ENCODE measurements around the gene ANKRD44.
"Not testable (repeated sequence)": the region's sequence is repeated elsewhere in the genome, so short reads cannot be mapped to it uniquely, and the experiment has no call there.

Gene ANKRD44

DNA sequence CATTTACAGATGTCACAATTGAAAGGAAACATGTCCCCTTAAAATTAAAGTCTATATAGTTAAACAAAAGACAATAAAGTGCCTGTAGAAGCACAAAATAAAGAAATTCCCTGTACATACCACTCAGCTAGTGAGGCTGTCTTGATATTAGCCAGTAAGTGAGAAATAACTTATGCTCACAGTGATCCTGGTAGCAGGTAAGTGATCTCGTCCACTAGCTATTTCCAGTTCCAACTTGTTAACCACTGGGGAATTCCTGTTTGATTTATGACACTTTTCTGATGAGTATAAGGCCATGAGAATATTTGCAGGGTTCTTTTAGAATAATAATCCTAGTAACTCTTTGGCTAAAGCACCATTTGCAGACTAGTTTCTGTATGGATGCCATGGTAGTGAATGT, 256.1 kb downstream of the ANKRD44 start:
- no peak for DNase-seq
- Mint-ChIP-seq H3K9me3 (peaks cover 5 to 9% of the 10 kb centered on the region in 2 donors), H3K4me1 (no peaks in the 10 kb centered on the region), H3K4me3 (no peak overlapping the region), H3K27ac (no peak overlapping the region), H3K27me3 (no peaks in the 10 kb centered on the region), H3K36me3 (peaks cover 57 to 79% of the 10 kb centered on the region in 2 donors)
- ATAC-seq (replicated peaks), result no peak

DNA sequence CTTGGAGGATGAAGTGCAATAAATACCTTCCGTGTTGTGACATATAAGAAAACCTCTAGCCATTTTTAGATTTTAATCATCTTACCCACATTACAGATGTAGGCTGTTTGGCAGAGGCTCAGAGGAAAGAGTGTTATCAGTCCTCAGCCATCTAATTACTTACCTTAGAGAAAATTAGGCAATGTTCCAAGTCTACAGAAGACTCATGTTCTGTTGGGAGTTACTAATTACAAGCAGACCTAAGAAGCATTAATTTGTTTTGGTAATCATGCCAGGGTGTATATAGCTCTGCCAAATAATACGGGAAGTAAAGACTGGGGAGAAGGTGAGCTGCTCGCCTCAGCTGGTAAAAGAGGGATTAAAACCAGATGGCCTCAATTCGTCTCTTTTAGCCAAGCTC, 258.2 kb downstream of the ANKRD44 start:
- no peak overlapping the region for H3K27ac Mint-ChIP-seq

DNA sequence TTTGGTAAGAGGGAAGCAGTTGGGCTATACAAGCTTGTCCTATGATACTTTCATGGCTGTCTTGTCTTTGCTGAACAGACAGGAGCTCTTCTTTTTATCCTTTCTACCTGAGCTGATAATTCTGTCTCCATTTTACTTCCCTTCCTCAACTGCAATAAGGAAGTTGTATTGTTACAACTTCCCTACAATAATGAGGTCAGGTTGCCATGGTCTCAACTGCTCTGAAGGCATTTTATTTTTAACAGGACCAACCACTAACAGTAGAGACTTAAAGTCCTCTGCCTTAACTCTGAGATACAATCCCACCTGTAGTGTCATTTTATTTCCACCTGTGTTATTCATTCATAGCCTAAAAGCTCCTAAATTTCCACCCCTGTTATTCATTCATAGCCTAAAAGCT, 265.5 kb downstream of the ANKRD44 start:
- no peak overlapping the region for H3K4me3 Mint-ChIP-seq
- H3K36me3 Mint-ChIP-seq, result peaks cover 35 to 48% of the 10 kb centered on the region in 2 donors
- no peaks in the 10 kb centered on the region for H3K27me3 Mint-ChIP-seq
- H3K9me3 Mint-ChIP-seq, result peaks cover 0 to 2% of the 10 kb centered on the region in 2 donors
- H3K4me1 Mint-ChIP-seq, result peaks cover 2 to 12% of the 10 kb centered on the region in 2 donors
- H3K27ac Mint-ChIP-seq, result no peak overlapping the region
- ATAC-seq (replicated peaks) (no peak), DNase-seq (no peak)

More for the DNA sequence above, 258.2 kb downstream of the ANKRD44 start:
- no peak overlapping the region for H3K4me3 Mint-ChIP-seq
- peaks cover 7 to 9% of the 10 kb centered on the region in 2 donors for H3K9me3 Mint-ChIP-seq
- DNase-seq, result no peak
- no peaks in the 10 kb centered on the region for H3K4me1 Mint-ChIP-seq
- ATAC-seq (replicated peaks), result no peak
- H3K27me3 Mint-ChIP-seq, result no peaks in the 10 kb centered on the region
- H3K36me3 Mint-ChIP-seq, result peaks cover 60 to 79% of the 10 kb centered on the region in 2 donors

DNA sequence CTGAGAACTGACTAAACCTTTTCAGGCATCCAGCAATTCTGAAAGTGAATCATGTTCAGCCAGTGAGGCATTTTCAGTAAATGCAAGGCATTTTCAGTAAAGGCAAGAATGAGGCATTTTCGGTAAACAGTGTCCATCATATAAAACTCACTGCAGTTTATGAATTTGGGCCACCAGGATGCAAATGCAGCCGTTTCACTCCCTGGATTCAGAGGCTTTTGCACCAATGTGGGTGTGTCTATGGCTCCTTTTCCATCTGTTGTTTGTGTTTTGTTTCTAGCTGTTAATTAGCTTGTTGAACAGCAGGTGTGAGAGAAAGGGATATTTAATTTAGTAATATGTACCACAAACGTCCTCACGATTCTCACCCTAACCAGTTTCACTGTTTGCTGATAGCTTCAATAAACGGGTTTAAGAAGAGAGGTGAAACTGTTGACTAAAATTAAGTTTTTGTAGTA, 267.8 kb downstream of the ANKRD44 start:
- Mint-ChIP-seq H3K36me3 (peaks cover 28 to 44% of the 10 kb centered on the region in 2 donors), H3K27ac (no peak overlapping the region), H3K9me3 (no peaks in the 10 kb centered on the region), H3K4me1 (peaks cover 2 to 15% of the 10 kb centered on the region in 2 donors), H3K27me3 (no peaks in the 10 kb centered on the region), H3K4me3 (no peak overlapping the region)
- no peak for ATAC-seq (replicated peaks)
- DNase-seq, result no peak

DNA sequence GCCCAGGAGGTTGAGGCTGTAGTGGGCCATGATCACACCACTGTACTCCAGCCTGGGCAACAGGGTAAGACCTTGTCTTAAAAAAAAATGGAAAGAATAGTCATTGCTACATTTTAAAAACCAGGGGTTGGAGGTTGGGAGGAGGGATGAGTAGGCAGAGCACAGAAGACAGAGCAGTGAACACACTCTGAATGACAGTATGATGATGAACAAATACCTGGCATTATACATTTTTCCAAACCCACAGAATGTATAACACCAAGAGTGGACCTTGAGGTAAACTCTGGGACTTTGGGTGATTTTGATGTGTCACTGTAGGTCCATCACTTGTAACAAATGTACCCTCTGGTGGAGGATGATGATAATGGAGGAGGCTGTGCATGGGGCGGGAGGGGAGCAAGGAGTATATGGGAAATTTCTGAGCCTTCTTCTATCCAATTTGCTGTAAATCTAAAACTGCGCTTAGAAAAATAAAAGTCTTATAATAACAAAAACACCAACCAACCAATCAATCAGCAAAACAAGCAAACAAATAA, 272.6 kb downstream of the ANKRD44 start:
- Mint-ChIP-seq H3K36me3 (peaks cover 57 to 64% of the 10 kb centered on the region in 2 donors), H3K27ac (peak overlapping the region; percentile 69), H3K4me3 (no peak overlapping the region), H3K4me1 (peaks cover 2 to 24% of the 10 kb centered on the region in 2 donors), H3K9me3 (no peaks in the 10 kb centered on the region), H3K27me3 (no peaks in the 10 kb centered on the region)
- ATAC-seq (replicated peaks), result no peak
- DNase-seq, result no peak

DNA sequence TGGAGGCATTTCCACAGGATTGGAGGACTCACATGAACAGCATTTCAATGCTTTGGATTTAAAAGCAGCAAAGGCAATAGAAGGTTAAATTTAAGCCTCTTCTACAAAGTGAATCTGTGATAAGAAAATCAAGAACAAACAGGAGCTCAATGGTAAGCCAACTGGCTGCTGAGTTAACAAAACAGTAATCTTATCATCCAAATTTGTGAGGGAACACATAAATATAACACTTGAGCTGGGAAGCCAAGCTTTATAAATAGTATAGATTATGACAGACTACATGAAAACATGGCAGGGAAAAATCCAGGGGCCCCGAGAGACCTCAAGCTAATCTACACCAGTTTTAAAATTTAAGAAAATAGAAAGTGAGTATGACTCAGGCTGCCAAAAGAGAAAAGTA, 275.6 kb downstream of the ANKRD44 start:
- Mint-ChIP-seq H3K27ac (no peak overlapping the region), H3K9me3 (peaks cover 0 to 3% of the 10 kb centered on the region in 2 donors), H3K27me3 (no peaks in the 10 kb centered on the region), H3K4me1 (peaks cover 9 to 23% of the 10 kb centered on the region in 2 donors), H3K36me3 (peaks cover 57 to 62% of the 10 kb centered on the region in 2 donors), H3K4me3 (no peak overlapping the region)
- no peak for DNase-seq
- ATAC-seq (replicated peaks), result no peak

DNA sequence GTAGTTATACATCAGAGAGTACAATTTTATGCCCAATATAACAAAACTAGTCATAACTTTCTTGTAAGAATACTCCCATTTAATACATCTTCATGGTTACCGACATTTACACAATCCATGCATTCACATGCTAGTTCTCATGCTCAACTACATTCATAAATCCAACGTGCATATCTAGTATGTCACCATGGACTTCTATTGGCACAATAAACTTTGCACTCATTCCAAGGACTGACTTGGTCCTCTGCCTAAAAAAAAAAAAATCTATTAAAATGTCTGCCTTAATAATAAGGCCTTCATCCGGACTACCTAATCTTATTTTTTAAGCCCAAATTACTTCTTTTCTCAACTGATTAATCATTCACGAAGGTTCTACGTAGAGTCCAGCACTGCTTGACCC, 276.3 kb downstream of the ANKRD44 start:
- DNase-seq (no peak), ATAC-seq (replicated peaks) (no peak)
- no peak overlapping the region for H3K27ac Mint-ChIP-seq
- H3K4me1 Mint-ChIP-seq, result peaks cover 9 to 23% of the 10 kb centered on the region in 2 donors
- no peak overlapping the region for H3K4me3 Mint-ChIP-seq
- H3K36me3 Mint-ChIP-seq, result peaks cover 59 to 60% of the 10 kb centered on the region in 2 donors
- no peaks in the 10 kb centered on the region for H3K27me3 Mint-ChIP-seq
- peaks cover 0 to 3% of the 10 kb centered on the region in 2 donors for H3K9me3 Mint-ChIP-seq

DNA sequence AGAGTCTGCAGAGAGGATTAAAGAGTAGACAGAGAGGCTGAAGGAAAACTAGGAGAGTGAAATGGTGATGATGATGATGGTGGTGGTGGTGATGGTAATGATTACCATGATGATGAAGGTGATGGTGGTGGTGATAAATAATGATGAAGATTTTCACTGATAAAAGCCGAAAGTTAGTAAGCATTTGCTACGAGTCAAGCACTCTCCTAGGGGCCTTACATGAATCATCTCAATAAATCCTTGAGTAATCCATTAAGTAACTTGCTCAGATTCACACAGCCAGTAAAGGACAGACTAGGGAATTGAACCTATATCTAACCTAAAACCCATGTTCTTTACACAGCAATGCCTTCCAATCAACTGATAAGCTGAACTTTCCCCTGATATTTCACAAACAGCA, 277.4 kb downstream of the ANKRD44 start:
- H3K36me3 Mint-ChIP-seq, result peaks cover 65% of the 10 kb centered on the region in 2 donors
- H3K4me1 Mint-ChIP-seq, result peaks cover 9 to 23% of the 10 kb centered on the region in 2 donors
- peaks cover 0 to 3% of the 10 kb centered on the region in 2 donors for H3K9me3 Mint-ChIP-seq
- H3K4me3 Mint-ChIP-seq, result no peak overlapping the region
- DNase-seq (no peak), ATAC-seq (replicated peaks) (no peak)
- H3K27ac Mint-ChIP-seq, result no peak overlapping the region
- no peaks in the 10 kb centered on the region for H3K27me3 Mint-ChIP-seq

DNA sequence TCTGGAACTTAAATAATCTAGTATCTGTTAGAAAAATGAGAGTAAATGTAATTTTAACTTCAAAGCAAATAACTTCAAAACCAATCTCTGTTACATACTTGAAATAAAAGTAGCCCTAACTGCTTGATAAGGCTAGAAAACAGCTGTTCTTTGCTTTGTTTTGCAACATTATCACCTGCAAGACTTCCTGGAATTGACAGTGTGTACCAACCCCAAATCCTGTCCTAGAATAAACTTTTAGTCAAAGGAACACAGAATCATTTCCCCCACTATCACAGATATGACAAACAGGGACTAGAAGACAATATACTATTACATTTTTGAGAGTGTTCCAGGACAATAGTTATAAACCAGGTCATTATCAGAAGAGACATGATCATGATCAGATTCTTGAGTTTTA, 278.8 kb downstream of the ANKRD44 start:
- peaks cover 11 to 18% of the 10 kb centered on the region in 2 donors for H3K4me1 Mint-ChIP-seq
- no peak overlapping the region for H3K4me3 Mint-ChIP-seq
- H3K36me3 Mint-ChIP-seq, result peaks cover 63 to 66% of the 10 kb centered on the region in 2 donors
- no peak for DNase-seq
- H3K9me3 Mint-ChIP-seq, result peaks cover 0 to 5% of the 10 kb centered on the region in 2 donors
- no peak for ATAC-seq (replicated peaks)
- H3K27me3 Mint-ChIP-seq, result no peaks in the 10 kb centered on the region
- no peak overlapping the region for H3K27ac Mint-ChIP-seq

DNA sequence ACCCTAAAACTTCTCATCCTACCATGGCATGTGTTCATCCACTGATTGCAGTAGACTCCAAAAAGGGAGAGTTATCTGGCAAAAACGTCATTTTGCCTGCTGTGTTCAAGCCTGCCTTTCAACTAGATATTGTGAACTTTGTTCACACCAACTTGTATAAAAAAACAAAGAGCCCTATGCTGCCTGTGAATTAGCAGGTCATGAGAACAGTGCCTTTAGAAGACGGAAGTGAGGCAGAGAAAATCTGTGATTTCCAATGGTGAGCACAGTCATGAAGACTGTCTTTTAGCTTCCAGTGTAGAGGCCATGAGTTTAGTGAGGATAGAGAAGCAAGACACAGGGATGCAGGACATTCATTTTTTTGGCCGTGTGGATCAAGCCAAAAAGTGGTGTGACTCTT, 280.5 kb downstream of the ANKRD44 start:
- no peak for DNase-seq
- Mint-ChIP-seq H3K36me3 (peaks cover 57 to 70% of the 10 kb centered on the region in 2 donors), H3K4me1 (peaks cover 15% of the 10 kb centered on the region in 2 donors), H3K4me3 (no peak overlapping the region), H3K27ac (no peak overlapping the region), H3K9me3 (peaks cover 0 to 5% of the 10 kb centered on the region in 2 donors), H3K27me3 (no peaks in the 10 kb centered on the region)
- no peak for ATAC-seq (replicated peaks)

DNA sequence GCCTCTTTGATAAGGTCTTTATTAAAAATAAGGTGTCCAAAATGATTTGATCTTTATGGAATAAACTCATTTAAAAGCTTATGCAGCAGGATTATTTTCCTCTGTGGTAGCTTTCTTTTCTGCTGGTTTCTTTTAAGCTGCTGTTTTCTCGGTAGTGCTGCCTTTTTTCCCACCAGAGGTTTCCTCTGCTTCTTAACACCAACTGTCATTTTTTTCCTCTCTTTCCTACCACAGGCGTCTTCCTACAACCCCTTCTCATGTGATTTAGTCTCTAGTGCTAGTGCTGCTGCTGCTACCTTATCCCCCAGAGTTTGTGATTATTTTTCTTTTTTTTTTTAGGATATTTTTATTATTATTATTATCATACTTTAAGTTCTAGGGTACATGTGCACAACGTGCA, 281.9 kb downstream of the ANKRD44 start:
- DNase-seq (no peak), ATAC-seq (replicated peaks) (no peak)
- no peaks in the 10 kb centered on the region for H3K27me3 Mint-ChIP-seq
- peaks cover 63 to 71% of the 10 kb centered on the region in 2 donors for H3K36me3 Mint-ChIP-seq
- no peak overlapping the region for H3K27ac Mint-ChIP-seq
- peaks cover 15% of the 10 kb centered on the region in 2 donors for H3K4me1 Mint-ChIP-seq
- H3K9me3 Mint-ChIP-seq, result peaks cover 0 to 5% of the 10 kb centered on the region in 2 donors
- H3K4me3 Mint-ChIP-seq, result no peak overlapping the region

DNA sequence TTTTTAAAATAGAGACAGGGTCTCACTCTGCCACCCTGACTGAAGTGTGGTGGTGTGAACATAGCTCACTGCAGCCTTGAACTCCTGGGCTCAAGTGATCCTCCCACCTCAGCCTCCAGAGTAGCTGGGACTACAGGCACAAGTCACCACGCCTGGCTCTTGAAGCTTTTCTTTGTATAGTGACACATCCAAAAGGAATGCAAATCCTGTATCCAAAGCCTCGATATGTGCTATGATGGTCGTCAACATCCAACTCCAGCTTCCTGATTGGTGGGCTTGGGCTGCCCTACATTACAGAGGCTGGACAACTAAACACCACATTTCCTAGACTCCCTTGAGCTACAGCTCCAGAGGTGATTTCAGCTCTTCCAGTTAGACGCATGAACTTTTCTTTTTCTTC, 282.4 kb downstream of the ANKRD44 start:
- ATAC-seq (replicated peaks), result no peak
- Mint-ChIP-seq H3K36me3 (peaks cover 63 to 71% of the 10 kb centered on the region in 2 donors), H3K27me3 (no peaks in the 10 kb centered on the region), H3K4me1 (peaks cover 14 to 15% of the 10 kb centered on the region in 2 donors), H3K4me3 (no peak overlapping the region), H3K27ac (no peak overlapping the region), H3K9me3 (peaks cover 0 to 5% of the 10 kb centered on the region in 2 donors)
- no peak for DNase-seq

DNA sequence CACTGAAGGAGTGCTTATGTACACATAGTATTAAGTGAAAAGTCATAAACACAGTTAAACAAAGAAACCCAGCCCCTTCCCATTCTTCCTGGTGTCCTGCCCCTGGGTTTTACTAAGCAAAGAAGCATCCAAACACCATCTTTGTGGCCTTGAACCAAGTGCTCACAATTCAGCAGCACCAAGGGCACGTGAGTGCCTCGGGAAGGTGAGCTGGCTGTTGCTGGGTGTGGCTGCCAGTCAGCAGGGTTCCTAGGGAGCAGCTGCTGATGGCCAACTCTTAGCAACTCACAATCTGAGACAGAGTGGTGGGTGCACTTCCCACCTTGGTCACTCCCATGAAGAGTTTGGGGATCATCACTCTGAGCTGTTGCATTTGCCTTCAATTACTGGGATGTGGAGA, 286.4 kb downstream of the ANKRD44 start:
- Mint-ChIP-seq H3K27me3 (no peaks in the 10 kb centered on the region), H3K4me1 (peaks cover 6 to 7% of the 10 kb centered on the region in 2 donors), H3K9me3 (peaks cover 3 to 8% of the 10 kb centered on the region in 2 donors), H3K36me3 (peaks cover 57 to 69% of the 10 kb centered on the region in 2 donors), H3K4me3 (no peak overlapping the region), H3K27ac (no peak overlapping the region)
- DNase-seq (no peak), ATAC-seq (replicated peaks) (no peak)

DNA sequence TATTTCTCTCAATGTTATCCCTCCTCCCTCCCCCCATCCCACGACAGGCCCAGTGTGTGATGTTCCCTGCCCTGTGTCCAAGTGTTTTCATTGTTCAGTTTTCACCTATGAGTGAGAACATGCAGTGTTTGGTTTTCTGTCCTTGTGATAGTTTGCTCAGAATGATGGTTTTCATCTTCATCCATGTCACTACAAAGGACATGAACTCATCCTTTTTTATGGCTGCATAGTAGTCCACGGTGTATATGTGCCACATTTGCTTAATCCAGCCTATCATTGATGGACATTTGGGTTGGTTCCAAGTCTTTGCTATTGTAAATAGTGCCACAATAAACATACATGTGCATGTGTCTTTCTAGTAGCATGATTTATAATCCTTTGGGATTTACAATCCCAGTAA, 289.7 kb downstream of the ANKRD44 start:
- peaks cover 48 to 59% of the 10 kb centered on the region in 2 donors for H3K36me3 Mint-ChIP-seq
- ATAC-seq (replicated peaks); H3K4me3 Mint-ChIP-seq; DNase-seq; H3K27me3 Mint-ChIP-seq; H3K27ac Mint-ChIP-seq; H3K9me3 Mint-ChIP-seq; H3K4me1 Mint-ChIP-seq: not testable (repeated sequence)

DNA sequence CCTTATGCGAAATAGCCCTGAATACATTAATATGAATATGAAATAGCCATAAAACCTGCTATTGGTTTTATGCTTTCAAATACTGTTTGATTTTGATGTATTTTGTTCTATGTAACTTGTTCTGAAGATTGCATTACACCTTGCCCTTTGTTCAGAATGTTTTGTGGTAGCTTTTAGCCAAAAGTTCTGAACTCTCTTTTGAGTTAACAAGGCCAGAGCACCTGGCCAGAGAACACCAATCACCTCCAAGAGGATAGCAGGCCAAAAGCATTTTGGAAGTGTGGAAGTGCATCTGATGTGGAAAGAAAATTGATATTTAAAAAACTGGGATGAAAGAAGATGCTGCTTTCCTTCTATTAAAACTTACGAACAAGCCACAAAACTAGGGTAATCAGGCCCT, 297.5 kb downstream of the ANKRD44 start:
- Mint-ChIP-seq H3K36me3 (peaks cover 33 to 59% of the 10 kb centered on the region in 2 donors), H3K4me3 (no peak overlapping the region), H3K27me3 (no peaks in the 10 kb centered on the region), H3K27ac (peak overlapping the region; percentile 56), H3K4me1 (peaks cover 13 to 16% of the 10 kb centered on the region in 2 donors), H3K9me3 (no peaks in the 10 kb centered on the region)
- no peak for DNase-seq
- no peak for ATAC-seq (replicated peaks)

Measured in stimulated activated naive B cell treated with anti-CD40 and anti-IgM and Interleukin-4, amounts not matched to agents 10 μg/mL and 1 μg/mL and 100 μg/mL, for 72 hours (primary cell).